ENCODE data around the gene RAD51B.
"Not testable (repeated sequence)": the region's sequence is repeated elsewhere in the genome, so short reads cannot be mapped to it uniquely, and the experiment has no call there.

The RAD51B gene

DNA sequence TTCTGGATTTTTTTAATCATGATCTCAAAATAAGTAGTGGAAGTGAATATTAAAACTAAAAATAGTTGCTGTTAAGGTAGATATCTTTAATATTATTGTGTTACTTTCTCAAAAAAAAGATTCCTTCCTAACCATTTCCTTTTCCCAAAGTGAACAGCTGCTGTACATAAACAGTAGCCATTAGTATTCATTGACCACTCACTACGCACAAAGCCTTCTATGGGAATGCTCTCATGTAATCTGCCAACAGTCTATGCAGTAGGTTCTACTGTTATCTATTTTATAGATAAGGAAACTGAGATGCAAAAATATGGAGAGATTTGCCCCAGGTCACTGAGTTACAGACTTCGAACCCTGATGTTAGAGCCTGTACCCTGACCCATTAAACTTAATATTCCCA is 941.2 kb downstream of the RAD51B start:
- DNase-seq (ENCODE audit: low read depth) = no peak
- no peak overlapping the region for H3K4me3 ChIP-seq (ENCODE audit: low read depth, low read length)
- TF ChIP-seq, protein P1, sequence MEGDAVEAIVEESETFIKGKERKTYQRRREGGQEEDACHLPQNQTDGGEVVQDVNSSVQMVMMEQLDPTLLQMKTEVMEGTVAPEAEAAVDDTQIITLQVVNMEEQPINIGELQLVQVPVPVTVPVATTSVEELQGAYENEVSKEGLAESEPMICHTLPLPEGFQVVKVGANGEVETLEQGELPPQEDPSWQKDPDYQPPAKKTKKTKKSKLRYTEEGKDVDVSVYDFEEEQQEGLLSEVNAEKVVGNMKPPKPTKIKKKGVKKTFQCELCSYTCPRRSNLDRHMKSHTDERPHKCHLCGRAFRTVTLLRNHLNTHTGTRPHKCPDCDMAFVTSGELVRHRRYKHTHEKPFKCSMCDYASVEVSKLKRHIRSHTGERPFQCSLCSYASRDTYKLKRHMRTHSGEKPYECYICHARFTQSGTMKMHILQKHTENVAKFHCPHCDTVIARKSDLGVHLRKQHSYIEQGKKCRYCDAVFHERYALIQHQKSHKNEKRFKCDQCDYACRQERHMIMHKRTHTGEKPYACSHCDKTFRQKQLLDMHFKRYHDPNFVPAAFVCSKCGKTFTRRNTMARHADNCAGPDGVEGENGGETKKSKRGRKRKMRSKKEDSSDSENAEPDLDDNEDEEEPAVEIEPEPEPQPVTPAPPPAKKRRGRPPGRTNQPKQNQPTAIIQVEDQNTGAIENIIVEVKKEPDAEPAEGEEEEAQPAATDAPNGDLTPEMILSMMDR (IDR thresholded peaks at IDR 0.05; ENCODE audit: low read depth, low read length, missing control alignments) = no peak

DNA sequence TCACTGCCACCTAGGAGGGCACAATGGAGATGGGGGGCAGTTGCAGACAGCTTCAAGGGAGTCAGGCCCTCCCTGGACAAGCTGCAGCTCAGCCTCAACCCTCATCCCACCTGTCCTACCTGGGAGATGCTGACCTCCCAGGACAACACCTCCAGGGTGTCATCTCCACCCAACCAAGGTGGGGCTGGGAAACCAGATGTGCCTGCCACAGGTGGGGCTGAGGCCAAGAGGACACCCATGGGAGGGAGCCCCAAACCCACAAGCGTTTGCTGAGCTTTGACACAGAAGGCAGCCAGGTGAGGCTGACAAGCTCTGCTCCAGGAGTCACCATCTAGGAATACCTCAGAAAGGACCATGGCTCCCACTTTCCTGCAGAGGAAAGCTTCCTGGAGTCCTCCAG is 941.8 kb downstream of the RAD51B start:
- no peak overlapping the region for H3K4me3 ChIP-seq (ENCODE audit: low read depth, low read length)
- no peak for DNase-seq (ENCODE audit: low read depth)
- TF ChIP-seq, protein P1 (IDR thresholded peaks at IDR 0.05; ENCODE audit: low read depth, low read length, missing control alignments) = no peak

DNA sequence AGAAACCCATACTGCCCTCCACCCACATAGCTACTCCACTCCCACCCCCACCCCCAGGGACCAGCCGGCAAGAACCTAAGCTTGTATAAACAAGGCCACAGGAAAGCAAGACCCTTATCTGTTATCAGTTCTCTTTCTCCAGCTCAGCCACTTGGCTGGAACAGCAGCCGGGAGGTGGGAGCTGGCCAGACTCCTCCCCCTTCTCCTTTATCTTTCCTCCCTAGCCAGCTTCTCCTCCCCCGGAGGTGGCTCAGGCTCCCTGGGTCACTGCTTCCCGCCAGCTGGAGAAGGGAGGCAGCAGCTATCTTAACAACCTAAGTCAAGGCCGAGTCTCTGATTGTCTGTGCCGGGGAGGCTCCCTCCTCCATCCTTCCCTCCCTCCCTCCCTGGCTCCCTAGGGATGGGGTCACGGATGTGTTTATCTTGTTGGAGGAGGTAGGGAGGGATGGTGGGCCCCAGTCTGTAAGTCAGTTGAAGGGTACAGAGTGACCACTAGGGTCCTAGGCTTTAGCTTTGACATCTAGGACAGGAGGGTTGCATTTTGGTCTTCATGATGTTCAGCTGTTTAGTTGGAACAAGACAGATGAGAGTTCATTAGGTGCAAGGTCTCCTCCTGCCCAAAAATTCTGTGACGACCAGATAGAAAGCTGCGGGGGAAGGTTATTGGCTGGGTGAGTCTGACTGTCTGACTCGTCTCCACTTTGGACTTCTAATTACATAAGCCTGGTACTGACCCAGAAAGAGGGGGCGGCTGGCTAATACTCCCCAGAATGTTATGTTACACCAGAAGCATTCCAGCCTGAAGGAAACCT is 943.6 kb downstream of the RAD51B start:
- H3K4me3 ChIP-seq (ENCODE audit: low read depth, low read length) = no peak overlapping the region
- no peak for DNase-seq (ENCODE audit: low read depth)
- TF ChIP-seq, protein P1 (IDR thresholded peaks at IDR 0.05; ENCODE audit: low read depth, low read length, missing control alignments) = no peak

DNA sequence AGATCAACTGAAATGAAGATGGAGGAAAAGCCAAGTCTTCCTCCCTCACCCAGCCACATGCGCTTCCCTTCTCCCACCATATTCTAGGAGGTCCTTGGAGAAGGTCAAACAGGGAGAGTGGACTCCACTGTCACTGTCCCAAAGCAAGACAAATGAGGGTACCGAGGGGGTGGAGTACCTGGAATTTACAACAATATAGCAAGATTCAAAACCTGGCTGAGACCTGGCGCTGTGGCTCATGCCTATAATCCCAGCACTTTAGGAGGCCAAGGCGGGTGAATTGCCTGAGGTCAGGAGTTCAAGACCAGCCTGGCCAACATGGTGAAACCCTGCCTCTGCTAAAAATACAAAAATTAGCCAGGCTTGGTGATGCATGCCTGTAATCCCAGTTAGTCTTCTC is 944.3 kb downstream of the RAD51B start:
- not testable (repeated sequence) for H3K4me3 ChIP-seq (ENCODE audit: low read depth, low read length); DNase-seq (ENCODE audit: low read depth)

DNA sequence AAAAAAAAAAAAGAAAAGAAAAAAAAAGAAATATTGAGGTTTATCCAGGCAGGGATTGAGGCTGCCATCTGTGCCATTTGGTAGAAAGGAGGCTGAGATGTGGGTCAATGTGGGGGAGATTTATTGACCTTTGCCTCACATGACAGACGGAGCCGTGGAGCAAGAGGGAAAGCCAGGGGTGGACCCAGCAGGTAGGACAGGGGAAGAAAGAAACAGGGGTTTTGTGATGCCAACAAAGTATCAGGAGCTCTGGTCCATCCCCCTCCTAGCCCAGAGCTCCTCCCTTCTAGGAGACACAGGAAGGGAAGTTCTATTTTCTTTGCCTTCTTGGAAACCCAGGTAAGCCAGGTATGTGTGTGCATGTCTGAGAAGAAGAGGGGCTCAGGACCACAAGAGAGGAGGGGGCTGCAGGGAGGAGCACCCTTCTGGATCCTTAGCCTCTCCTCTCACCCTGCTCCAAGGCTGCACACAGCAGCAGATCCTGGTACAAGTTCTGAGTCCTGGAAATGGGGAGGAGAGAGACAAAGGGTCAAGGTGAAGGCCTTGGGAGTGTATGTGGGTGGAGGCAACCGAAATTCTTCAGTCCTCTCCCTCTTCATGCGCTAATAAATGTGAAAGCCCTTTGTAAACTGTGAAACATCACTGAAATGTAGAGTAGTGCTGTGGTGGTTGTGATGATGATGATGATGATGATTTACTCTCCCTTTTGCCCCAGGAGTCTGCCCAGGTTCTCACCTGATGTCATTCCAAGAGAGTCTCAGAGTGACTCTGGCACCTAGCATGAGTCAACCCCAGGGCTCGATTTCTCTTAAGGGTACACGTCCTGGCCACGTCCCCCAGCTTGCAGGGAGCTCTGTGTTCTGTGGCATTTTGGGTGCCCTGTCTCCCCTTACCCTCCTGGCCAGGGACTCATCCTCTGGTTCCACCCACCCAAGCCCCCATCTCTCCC is 947.0 kb downstream of the RAD51B start:
- H3K4me3 ChIP-seq (ENCODE audit: low read depth, low read length) = no peak overlapping the region
- no peak for DNase-seq (ENCODE audit: low read depth)
- TF ChIP-seq, protein P1 (IDR thresholded peaks at IDR 0.05; ENCODE audit: low read depth, low read length, missing control alignments) = no peak

DNA sequence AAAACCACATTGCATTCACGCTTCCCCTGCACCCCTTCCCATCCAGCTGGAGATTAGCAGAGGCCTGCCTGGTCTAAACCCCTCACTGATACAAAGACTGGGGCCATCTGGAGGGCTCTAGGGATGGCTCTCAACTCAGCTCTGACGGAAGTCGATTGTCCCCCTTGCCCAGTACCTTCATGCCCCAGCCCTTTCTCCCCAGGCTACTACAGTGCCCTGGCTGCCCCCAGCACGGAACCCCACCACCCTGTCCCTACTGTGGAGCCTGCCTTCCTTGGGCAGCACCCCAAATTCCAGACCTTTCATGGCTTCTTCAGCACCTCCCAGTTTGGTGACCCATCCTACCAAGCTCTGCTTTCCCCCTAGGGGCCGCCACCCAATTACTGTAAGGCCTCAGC is 947.7 kb downstream of the RAD51B start:
- no peak for DNase-seq (ENCODE audit: low read depth)
- TF ChIP-seq, protein P1 (IDR thresholded peaks at IDR 0.05; ENCODE audit: low read depth, low read length, missing control alignments) = no peak
- no peak overlapping the region for H3K4me3 ChIP-seq (ENCODE audit: low read depth, low read length)

DNA sequence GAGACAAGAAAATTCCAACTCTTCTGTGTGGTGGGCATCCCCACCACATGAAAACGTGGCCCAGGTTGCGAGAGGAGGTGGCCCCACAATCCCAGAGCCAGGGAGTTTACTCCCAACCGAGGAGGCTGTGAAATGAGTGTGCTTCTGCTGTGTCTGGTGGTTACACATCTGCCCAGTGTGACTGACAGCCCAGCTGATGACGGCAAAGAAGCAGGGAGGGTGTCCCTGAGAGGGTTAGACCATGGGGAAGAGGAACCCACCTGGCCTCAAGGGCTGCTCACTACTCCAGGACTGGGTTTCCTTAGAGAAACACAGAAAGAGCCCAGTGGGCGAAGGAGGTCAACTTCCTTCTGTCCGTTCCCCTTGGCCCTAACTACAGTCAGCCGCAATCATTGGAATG is 948.7 kb downstream of the RAD51B start:
- no peak for DNase-seq (ENCODE audit: low read depth)
- H3K4me3 ChIP-seq (ENCODE audit: low read depth, low read length) = no peak overlapping the region
- TF ChIP-seq, protein P1 (IDR thresholded peaks at IDR 0.05; ENCODE audit: low read depth, low read length, missing control alignments) = no peak
